Astrocyte (in vitro differentiated cells and primary cell): Measurements from ENCODE around the gene SBF2. TPM values are rescaled to one million over a fixed set of nuclear protein-coding genes. Genes with fewer than 3 reads are reported as not detected.

Experiments used
- DNase-seq: peaks from one replicate; pipeline ENCODE4 v3.0.0-alpha.2; 2010; ENCODE audit warnings: low read depth
- FAIRE-seq: peaks from 2 replicates; lab custom pipeline; 2011; peaks lifted over from hg19 to GRCh38; lab: Jason Lieb, UNC
- H2AFZ ChIP-seq: 2 replicates; pipeline ENCODE4 v1.6.0; 2012; ENCODE audit warnings: low read depth, low read length, inconsistent platforms
- H3K27ac ChIP-seq: 2 replicates; pipeline ENCODE4 v1.5.1; 2011; ENCODE audit warnings: low read depth, low read length, inconsistent platforms
- H3K27me3 ChIP-seq: 2 replicates; pipeline ENCODE4 v1.6.0; 2011; ENCODE audit warnings: low read length, inconsistent platforms; ENCODE audit not compliant: insufficient read depth
- H3K36me3 ChIP-seq: 2 replicates; pipeline ENCODE4 v1.5.1; 2011; ENCODE audit warnings: low read length, inconsistent platforms; ENCODE audit not compliant: insufficient read depth
- H3K4me1 ChIP-seq: 2 replicates; pipeline ENCODE4 v1.5.1; 2011; ENCODE audit warnings: low read length, inconsistent platforms; ENCODE audit not compliant: insufficient read depth
- H3K4me2 ChIP-seq: 2 replicates; pipeline ENCODE4 v1.6.0; 2012; ENCODE audit warnings: low read length, inconsistent platforms
- H3K4me3 ChIP-seq: 2 replicates; pipeline ENCODE4 v1.5.1; 2011; ENCODE audit warnings: low read depth, mild to moderate bottlenecking, low read length, inconsistent platforms; ENCODE audit not compliant: insufficient read depth
- H3K79me2 ChIP-seq: 2 replicates; pipeline ENCODE4 v1.6.0; 2012; ENCODE audit warnings: mild to moderate bottlenecking, low read length, inconsistent platforms; ENCODE audit not compliant: insufficient read depth
- H3K9ac ChIP-seq: 2 replicates; pipeline ENCODE4 v1.6.0; 2012; ENCODE audit warnings: mild to moderate bottlenecking, low read length, inconsistent platforms
- H3K9me3 ChIP-seq: 2 replicates; pipeline ENCODE4 v1.5.1; 2012; ENCODE audit warnings: low read depth, mild to moderate bottlenecking, low read length, inconsistent platforms; ENCODE audit not compliant: insufficient read depth
- H4K20me1 ChIP-seq: 2 replicates; pipeline ENCODE4 v1.6.0; 2012; ENCODE audit warnings: low read length, inconsistent platforms; ENCODE audit not compliant: insufficient read depth
- H3K27ac Mint-ChIP-seq: one replicate; pipeline ENCODE4 v1.8.0; 2021; ENCODE audit warnings: mild to moderate bottlenecking, mixed read lengths; ENCODE audit not compliant: unreplicated experiment
- H3K27me3 Mint-ChIP-seq: one replicate; pipeline ENCODE4 v1.8.0; 2021; ENCODE audit warnings: low read depth, mixed read lengths; ENCODE audit not compliant: unreplicated experiment
- H3K36me3 Mint-ChIP-seq: one replicate; pipeline ENCODE4 v1.8.0; 2021; ENCODE audit warnings: low read depth, mixed read lengths; ENCODE audit not compliant: unreplicated experiment
- H3K4me1 Mint-ChIP-seq: one replicate; pipeline ENCODE4 v1.8.0; 2021; ENCODE audit warnings: low read depth, mixed read lengths; ENCODE audit not compliant: unreplicated experiment
- H3K4me3 Mint-ChIP-seq: one replicate; pipeline ENCODE4 v1.8.0; 2021; ENCODE audit warnings: mild to moderate bottlenecking, moderate library complexity, mixed read lengths; ENCODE audit not compliant: unreplicated experiment
- H3K9me3 Mint-ChIP-seq: one replicate; pipeline ENCODE4 v1.8.0; 2021; ENCODE audit warnings: mild to moderate bottlenecking, mixed read lengths; ENCODE audit not compliant: unreplicated experiment
- CTCF ChIP-seq: IDR thresholded peaks from 2 replicates; pipeline ENCODE4 v1.5.1; 2011; ENCODE audit warnings: low read depth, mild to moderate bottlenecking, inconsistent platforms, low read length, moderate library complexity; ENCODE audit not compliant: insufficient read depth
- EZH2 ChIP-seq: IDR thresholded peaks from 2 replicates; pipeline ENCODE4 v1.6.1; 2012; ENCODE audit warnings: mild to moderate bottlenecking, low read length, inconsistent platforms; ENCODE audit not compliant: insufficient read depth
- total RNA-seq: library from RNA; stranded (reverse); gene quantifications from 2 replicates; pipeline ENCODE4 v1.2.1, GENCODE V29; 2021

Gene SBF2
- total RNA-seq, 1 donor from 2014 or later, result 50.0 TPM

DNA sequence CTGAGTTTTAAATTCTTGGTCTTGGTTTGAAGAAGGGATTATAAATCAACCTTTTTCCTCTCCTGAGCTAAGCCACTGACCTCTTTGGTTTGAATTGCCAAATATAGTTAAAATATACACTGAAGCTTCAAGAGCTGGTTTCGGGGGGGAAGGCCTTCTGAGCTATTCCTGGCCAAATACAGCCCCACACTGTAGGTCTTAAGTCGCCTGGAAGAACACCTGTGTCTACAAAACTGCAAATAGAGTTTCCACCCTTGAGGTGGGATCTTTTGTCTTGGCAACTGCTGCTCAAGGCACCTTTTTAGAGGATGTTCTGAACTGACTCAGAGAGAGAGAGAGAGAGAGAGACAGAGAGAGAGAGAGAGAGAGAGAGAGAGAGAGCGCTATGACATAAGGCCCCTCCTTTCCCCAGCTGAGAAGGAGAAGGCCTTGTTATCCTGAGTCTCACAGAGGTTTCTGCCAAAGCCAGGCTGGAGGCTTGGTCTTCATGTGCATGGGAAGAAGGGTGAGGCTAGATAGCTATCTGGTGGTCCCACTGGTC, 16.4 kb upstream of the SBF2 start:
- Mint-ChIP-seq H3K4me3 (no peak overlapping the region), H3K4me1 (peaks cover 11% of the 10 kb centered on the region)
- TF ChIP-seq CTCF (no peak), EZH2 (no peak)

GRCh38 chr11:10309163-10310093, 15.4 kb upstream of the SBF2 start:
- no peak for FAIRE-seq
- H3K4me1 ChIP-seq, result peaks cover 28% of the 10 kb centered on the region
- H3K79me2 ChIP-seq, result peaks cover 24% of the 10 kb centered on the region
- H3K36me3 Mint-ChIP-seq, result peaks cover 16% of the 10 kb centered on the region
- peaks cover 24% of the 10 kb centered on the region for H4K20me1 ChIP-seq
- H3K9me3 ChIP-seq, result no peaks in the 10 kb centered on the region
- H3K27me3 Mint-ChIP-seq, result no peaks in the 10 kb centered on the region
- peak overlapping the region; percentile 89 for H3K9ac ChIP-seq
- H3K4me3 Mint-ChIP-seq, result peak overlapping the region; percentile 51
- peak overlapping the region; percentile 13 for H3K27ac Mint-ChIP-seq
- peak overlapping the region; percentile 6 for H3K27ac ChIP-seq
- H3K4me1 Mint-ChIP-seq, result peaks cover 11% of the 10 kb centered on the region
- no peaks in the 10 kb centered on the region for H3K36me3 ChIP-seq
- H3K27me3 ChIP-seq, result no peaks in the 10 kb centered on the region
- TF ChIP-seq CTCF, result no peak
- H3K4me3 ChIP-seq, result no peak overlapping the region
- H2AFZ ChIP-seq, result peak overlapping the region; percentile 27
- peak overlapping the region; percentile 94 for H3K4me2 ChIP-seq
- H3K9me3 Mint-ChIP-seq, result no peaks in the 10 kb centered on the region
- peak; percentile 61 for DNase-seq

More for the DNA sequence above, 16.4 kb upstream of the SBF2 start:
- peaks cover 19% of the 10 kb centered on the region for H4K20me1 ChIP-seq
- DNase-seq, result no peak
- no peak overlapping the region for H3K4me3 ChIP-seq
- no peak overlapping the region for H3K27ac ChIP-seq
- no peak overlapping the region for H2AFZ ChIP-seq
- H3K9ac ChIP-seq, result no peak overlapping the region
- Mint-ChIP-seq H3K36me3 (peaks cover 14% of the 10 kb centered on the region), H3K27me3 (no peaks in the 10 kb centered on the region), H3K27ac (no peak overlapping the region), H3K9me3 (no peaks in the 10 kb centered on the region)
- H3K27me3 ChIP-seq, result no peaks in the 10 kb centered on the region
- no peak overlapping the region for H3K4me2 ChIP-seq
- FAIRE-seq, result no peak
- H3K9me3 ChIP-seq, result no peaks in the 10 kb centered on the region
- peaks cover 24% of the 10 kb centered on the region for H3K4me1 ChIP-seq
- peaks cover 19% of the 10 kb centered on the region for H3K79me2 ChIP-seq
- H3K36me3 ChIP-seq, result no peaks in the 10 kb centered on the region
